ENCODE results near the gene TOP3B.
"Not testable (repeated sequence)": the region's sequence is repeated elsewhere in the genome, so short reads cannot be mapped to it uniquely, and the experiment has no call there.

TOP3B gene

GRCh38 chr22:21941921-21942320, 40.7 kb downstream of the TOP3B start:
- no peak for TF ChIP-seq CREB5 (CRISPR knock-in tag; IDR thresholded peaks at IDR 0.05; ENCODE audit: low read depth)
- no peak for TF ChIP-seq ZNF8 (CRISPR knock-in tag; IDR thresholded peaks at IDR 0.05)
- no peak for TF ChIP-seq GLIS3 (CRISPR knock-in tag; IDR thresholded peaks at IDR 0.05)
- no peak for TF ChIP-seq CSDC2 (CRISPR knock-in tag; IDR thresholded peaks at IDR 0.05)
- TF ChIP-seq TOX (CRISPR knock-in tag; IDR thresholded peaks at IDR 0.05; ENCODE audit: borderline replicate concordance): no peak
- no peak for TF ChIP-seq POU6F1 (CRISPR knock-in tag; IDR thresholded peaks at IDR 0.05; ENCODE audit: borderline replicate concordance, low read depth)
- no peak for TF ChIP-seq PPARA (CRISPR knock-in tag; IDR thresholded peaks at IDR 0.05; ENCODE audit: borderline replicate concordance)
- ATAC-seq: no peak

GRCh38 chr22:21940521-21940920, 42.1 kb downstream of the TOP3B start:
- no peak for ATAC-seq
- TF ChIP-seq BACH2 (CRISPR knock-in tag; IDR thresholded peaks at IDR 0.05; ENCODE audit: borderline replicate concordance): no peak
- TF ChIP-seq PPARA (CRISPR knock-in tag; IDR thresholded peaks at IDR 0.05; ENCODE audit: borderline replicate concordance): no peak
- no peak for TF ChIP-seq TOX (CRISPR knock-in tag; IDR thresholded peaks at IDR 0.05; ENCODE audit: borderline replicate concordance)
- TF ChIP-seq TSHZ2 (CRISPR knock-in tag; IDR thresholded peaks at IDR 0.05): no peak
- TF ChIP-seq GLIS3 (CRISPR knock-in tag; IDR thresholded peaks at IDR 0.05): no peak
- no peak for TF ChIP-seq ISL1 (CRISPR knock-in tag; IDR thresholded peaks at IDR 0.05)
- no peak for TF ChIP-seq CREB5 (CRISPR knock-in tag; IDR thresholded peaks at IDR 0.05; ENCODE audit: low read depth)
- no peak for TF ChIP-seq PATZ1 (CRISPR knock-in tag; IDR thresholded peaks at IDR 0.05; ENCODE audit: borderline replicate concordance)
- no peak for TF ChIP-seq ZNF565 (CRISPR knock-in tag; conservative IDR thresholded peaks at IDR 0.05; ENCODE audit: low read depth)
- TF ChIP-seq ZNF8 (CRISPR knock-in tag; IDR thresholded peaks at IDR 0.05): no peak
- no peak for TF ChIP-seq ZC3H10 (CRISPR knock-in tag; IDR thresholded peaks at IDR 0.05)
- no peak for TF ChIP-seq POU6F1 (CRISPR knock-in tag; IDR thresholded peaks at IDR 0.05; ENCODE audit: borderline replicate concordance, low read depth)
- no peak for TF ChIP-seq ZFP3 (CRISPR knock-in tag; IDR thresholded peaks at IDR 0.05)
- no peak for TF ChIP-seq CSRNP3 (CRISPR knock-in tag; IDR thresholded peaks at IDR 0.05)
- no peak for TF ChIP-seq ARNTL (CRISPR knock-in tag; IDR thresholded peaks at IDR 0.05; ENCODE audit: borderline replicate concordance, low read depth)
- TF ChIP-seq ZFP30 (CRISPR knock-in tag; IDR thresholded peaks at IDR 0.05): no peak
- TF ChIP-seq CSDC2 (CRISPR knock-in tag; IDR thresholded peaks at IDR 0.05): no peak

GRCh38 chr22:21939935-21940334, 42.7 kb downstream of the TOP3B start:
- not testable (repeated sequence) for ATAC-seq

Measured in SK-N-SH treated with all-trans-retinoic acid at 6 μM for 48 hours (cell line).